Right lobe of liver (tissue), 6 donors: Measurements from ENCODE around the gene MEMO1. TPM values are rescaled to one million over a fixed set of nuclear protein-coding genes. Genes with fewer than 3 reads are reported as not detected.

Source experiments
- ATAC-seq, 4 donors: fragments of 200-7000 bp; cut with Tn5 transposase; one replicate each; pipeline ENCODE4 v1.9.1; 2020; ENCODE audit warnings: mild to moderate bottlenecking in 4 of 4, moderate library complexity in 4 of 4
- DNase-seq, 3 donors: peaks; one replicate each; pipeline ENCODE4 v3.0.0-alpha.2; 2020
- H3K27ac ChIP-seq, 3 donors: fragments of 200-600 bp; one replicate each; pipeline ENCODE4 v1.8.0; 2022
- H3K27me3 ChIP-seq, 2 donors: fragments of 200-600 bp; one replicate each; pipeline ENCODE4 v1.8.0; 2022
- H3K36me3 ChIP-seq, 4 donors: fragments of 200-600 bp; sonication (generic) in 1 of 4; one replicate each; pipeline versions ENCODE4 v1.5.1 to v1.8.0; 2017 to 2022; ENCODE audit warnings: control low read depth in 1 of 4
- H3K4me1 ChIP-seq, 4 donors: fragments of 200-600 bp; sonication (generic) in 1 of 4; one replicate each; pipeline versions ENCODE4 v1.5.1 to v1.8.0; 2017 to 2022; ENCODE audit warnings: control low read depth in 1 of 4
- H3K4me3 ChIP-seq, 3 donors: fragments of 200-600 bp; one replicate each; pipeline ENCODE4 v1.8.0; 2022
- H3K9me3 ChIP-seq, 4 donors: fragments of 200-600 bp; sonication (generic) in 1 of 4; one replicate each; pipeline versions ENCODE4 v1.5.1 to v1.8.0; 2017 to 2022; ENCODE audit warnings: control low read depth in 1 of 4
- POLR2A ChIP-seq: fragments of 450-650 bp; IDR thresholded peaks from one replicate; pipeline ENCODE4 v1.6.1; 2017; ENCODE audit warnings: antibody characterized with exemption, mild to moderate bottlenecking
- WGBS: methylation state at CpG from one replicate; pipeline ENCODE4 v1.1.6; 2018; ENCODE audit warnings: low coverage, low lambda C conversion rate; ENCODE audit not compliant: insufficient coverage; ENCODE audit errors: missing lambda C conversion rate; 5-methylcytosine and 5-hydroxymethylcytosine counted together
- intact Hi-C, 2 donors: fragments of 100-400 bp; cut with DNase I; formaldehyde crosslinking; loops; one replicate each; pipeline versions ENCODE4 v1.11.2 to v1.14.1; 2022
- total RNA-seq, 6 experiments: library from RNA; depleted of rRNA in 2 of 6; stranded (reverse); fragments of >200 nt in 2 of 6; fragmentation: NEBNext Ultra II Directional in 3 of 6; extraction: Animal tissue kit (Norgen Biotek cat#: 25700) in 3 of 6; gene quantifications; one replicate each; pipeline versions ENCODE4 v1.1.0 to v1.2.4, GENCODE V29; 2016 to 2023
- TF ChIP-seq, protein P1 (sequence below), 4 donors: fragments of 200-600 bp in 3 of 4; fragments of 450-650 bp in 1 of 4; IDR thresholded peaks; one replicate each; pipeline versions ENCODE4 v1.5.1 to v1.8.0; 2016 to 2022; ENCODE audit warnings: antibody characterized with exemption in 4 of 4, mild to moderate bottlenecking in 2 of 4
- donor health status: DM: no; HTN: yes; CAD: no.
- donor health status: DM: no; HTN: no; CAD: no.
- donor health status: DM: no; HTN: no; CAD: no.
- donor health status: DM: no; HTN: yes; CAD: no.
- donor health status: DM: no; HTN: yes; CAD: no.

The MEMO1 gene
- total RNA-seq, 6 experiments from 2014 or later: 19.6 to 28.0 (median 23.2) TPM

GRCh38 chr2:31992025-31992579, 18.7 kb downstream of the MEMO1 start:
- Histone ChIP-seq H3K36me3 (no peaks in the 10 kb centered on the region), H3K9me3 (no peaks in the 10 kb centered on the region), H3K27me3 (no peaks in the 10 kb centered on the region), H3K4me3 (no peak overlapping the region), H3K27ac (peak overlapping the region in 1 of 3 donors; percentile 19), H3K4me1 (peaks cover 0 to 20% (median 5%) of the 10 kb centered on the region in 4 donors)
- DNase-seq: no peak
- ATAC-seq: peak; percentile 61 to 93 (median 80)
- TF ChIP-seq POLR2A: no peak
- intact Hi-C loops: no loop called here
- 74% methylated on average over 3 of the region's 3 CpGs for WGBS

DNA sequence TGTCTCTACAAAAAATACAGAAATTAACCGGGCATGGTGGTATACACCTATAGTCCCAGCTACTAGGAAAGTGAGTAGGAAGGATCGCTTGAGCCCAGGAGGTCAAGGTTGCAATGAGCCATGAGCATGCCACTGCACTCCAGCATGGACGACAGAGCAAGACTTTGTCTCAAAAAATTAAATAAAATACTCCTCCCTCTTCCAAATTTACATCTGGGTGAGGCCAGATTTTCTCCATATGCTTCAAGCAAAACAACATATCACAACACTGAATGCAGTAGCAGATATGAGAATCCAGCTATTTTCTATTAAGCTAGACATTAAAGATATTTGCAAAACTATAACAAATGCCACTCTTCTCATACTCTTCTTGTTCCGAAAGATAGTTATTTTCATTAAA, 20.9 kb downstream of the MEMO1 start:
- Histone ChIP-seq H3K27ac (no peak overlapping the region), H3K9me3 (no peaks in the 10 kb centered on the region), H3K4me1 (peaks cover 0 to 20% (median 5%) of the 10 kb centered on the region in 4 donors), H3K36me3 (no peaks in the 10 kb centered on the region), H3K27me3 (no peaks in the 10 kb centered on the region), H3K4me3 (no peak overlapping the region)
- no peak for DNase-seq
- TF ChIP-seq, protein P1, sequence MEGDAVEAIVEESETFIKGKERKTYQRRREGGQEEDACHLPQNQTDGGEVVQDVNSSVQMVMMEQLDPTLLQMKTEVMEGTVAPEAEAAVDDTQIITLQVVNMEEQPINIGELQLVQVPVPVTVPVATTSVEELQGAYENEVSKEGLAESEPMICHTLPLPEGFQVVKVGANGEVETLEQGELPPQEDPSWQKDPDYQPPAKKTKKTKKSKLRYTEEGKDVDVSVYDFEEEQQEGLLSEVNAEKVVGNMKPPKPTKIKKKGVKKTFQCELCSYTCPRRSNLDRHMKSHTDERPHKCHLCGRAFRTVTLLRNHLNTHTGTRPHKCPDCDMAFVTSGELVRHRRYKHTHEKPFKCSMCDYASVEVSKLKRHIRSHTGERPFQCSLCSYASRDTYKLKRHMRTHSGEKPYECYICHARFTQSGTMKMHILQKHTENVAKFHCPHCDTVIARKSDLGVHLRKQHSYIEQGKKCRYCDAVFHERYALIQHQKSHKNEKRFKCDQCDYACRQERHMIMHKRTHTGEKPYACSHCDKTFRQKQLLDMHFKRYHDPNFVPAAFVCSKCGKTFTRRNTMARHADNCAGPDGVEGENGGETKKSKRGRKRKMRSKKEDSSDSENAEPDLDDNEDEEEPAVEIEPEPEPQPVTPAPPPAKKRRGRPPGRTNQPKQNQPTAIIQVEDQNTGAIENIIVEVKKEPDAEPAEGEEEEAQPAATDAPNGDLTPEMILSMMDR (IDR thresholded peaks at IDR 0.05): no peak
- no peak for TF ChIP-seq POLR2A
- ATAC-seq: no peak
- intact Hi-C loops: no loop called here
- WGBS: 77% methylated on average over 4 of the region's 4 CpGs

DNA sequence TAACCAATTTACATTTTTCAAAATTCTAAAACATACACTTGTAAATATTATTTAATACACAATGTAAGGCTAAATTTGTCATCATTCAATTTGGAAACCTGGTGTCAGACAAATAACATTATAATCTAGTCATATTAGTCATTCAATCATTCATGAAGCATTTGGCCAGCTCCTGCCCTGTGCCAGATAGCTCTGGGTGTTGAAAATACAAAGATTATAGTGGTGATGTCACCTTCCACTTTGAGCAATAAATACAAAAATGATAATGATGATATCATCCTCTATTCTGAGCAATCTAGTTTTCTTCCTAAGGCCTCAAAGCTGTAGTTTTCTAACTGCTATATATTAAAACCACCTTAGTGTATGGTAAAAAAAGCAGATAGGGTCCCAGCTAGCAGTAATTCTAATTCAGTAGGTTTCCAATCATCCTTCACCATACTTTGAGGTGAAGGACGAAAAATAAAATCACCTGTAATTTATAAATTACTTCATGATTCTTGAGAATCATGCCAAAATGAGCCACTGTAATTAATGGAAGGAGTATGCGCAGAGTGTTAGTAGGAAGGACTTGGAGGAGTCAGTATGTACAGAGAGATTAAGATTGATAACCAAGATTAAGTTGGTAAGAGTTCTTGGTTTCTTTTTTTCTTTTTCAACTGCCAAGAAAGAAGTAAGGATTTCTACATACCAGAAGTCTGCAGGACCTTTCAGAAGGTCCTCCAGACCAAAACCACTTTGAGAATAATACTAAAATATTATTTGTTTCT, 23.2 kb downstream of the MEMO1 start:
- H3K36me3 ChIP-seq: no peaks in the 10 kb centered on the region
- H3K4me3 ChIP-seq: no peak overlapping the region
- ATAC-seq: peak in 1 of 4 donors; percentile 78
- no peak for DNase-seq
- TF ChIP-seq, protein P1 (IDR thresholded peaks at IDR 0.05): no peak
- TF ChIP-seq POLR2A: no peak
- WGBS: 93% methylated on average over 2 of the region's 2 CpGs
- intact Hi-C loops: no loop called here
- H3K27ac ChIP-seq: peak overlapping the region in 1 of 3 donors; percentile 5
- peaks cover 0 to 10% (median 4%) of the 10 kb centered on the region in 4 donors for H3K4me1 ChIP-seq
- no peaks in the 10 kb centered on the region for H3K9me3 ChIP-seq
- H3K27me3 ChIP-seq: no peaks in the 10 kb centered on the region

GRCh38 chr2:31986906-31987305, 23.9 kb downstream of the MEMO1 start:
- intact Hi-C loops: no loop called here
- peaks cover 0 to 4% (median 2%) of the 10 kb centered on the region in 4 donors for H3K4me1 ChIP-seq
- H3K27ac ChIP-seq: no peak overlapping the region
- no peaks in the 10 kb centered on the region for H3K9me3 ChIP-seq
- H3K27me3 ChIP-seq: no peaks in the 10 kb centered on the region
- peak in 1 of 4 donors; percentile 9 for ATAC-seq
- no peaks in the 10 kb centered on the region for H3K36me3 ChIP-seq
- TF ChIP-seq, protein P1 (IDR thresholded peaks at IDR 0.05): no peak
- no peak for TF ChIP-seq POLR2A
- no peak overlapping the region for H3K4me3 ChIP-seq
- no peak for DNase-seq
- WGBS: 60% methylated on average over 3 of the region's 3 CpGs
